ENCODE measurements around the gene OAF. TPM values are rescaled to one million over a fixed set of nuclear protein-coding genes. Genes with fewer than 3 reads are reported as not detected.

The OAF gene
- total and polyA plus RNA-seq, 2 of the 8 experiments (the other 6 are each of a cell fraction or from before 2014, with no cell fraction given): 1.3 to 1.5 TPM

DNA sequence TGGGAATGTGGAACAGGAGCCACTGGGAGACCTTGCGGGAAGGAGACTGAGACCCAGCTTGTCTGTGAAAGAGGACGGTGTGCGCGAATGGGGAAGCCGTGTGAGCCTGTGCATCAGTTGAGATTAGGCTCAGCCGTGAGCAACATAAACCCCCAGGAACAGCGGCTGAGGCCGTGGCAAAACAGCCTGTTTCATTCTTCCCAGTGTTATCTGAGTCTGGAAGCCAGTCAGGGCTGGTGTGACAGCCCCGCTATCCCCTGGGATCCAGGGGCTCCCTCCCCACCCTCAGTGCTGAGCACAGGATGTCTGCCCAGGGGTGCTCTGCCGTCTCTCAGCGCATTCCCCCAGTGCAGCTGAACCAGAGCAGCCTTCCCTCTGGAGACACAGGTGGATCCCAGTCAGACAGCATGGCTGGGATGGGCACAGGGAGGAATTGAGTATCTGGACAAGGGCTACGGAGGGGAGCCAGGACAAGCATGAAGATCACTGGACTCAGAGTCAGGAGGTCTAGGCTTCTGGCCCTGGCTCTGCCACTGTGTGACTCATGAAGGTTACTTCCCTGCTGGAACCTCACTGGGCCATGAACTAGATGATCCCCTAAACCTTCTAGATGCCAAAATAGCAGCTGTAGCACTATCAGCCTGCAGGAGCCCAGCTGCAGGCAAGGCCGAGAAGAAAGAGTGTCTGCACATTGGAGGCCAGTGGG, 8.6 kb downstream of the OAF start:
- no peak for FAIRE-seq
- DNase-seq (ENCODE audit: low read depth in 1 of 2, low spot score in 2 of 2): no peak
- Histone ChIP-seq H3K79me1 (ENCODE audit: low read depth, low read length) (no peaks in the 10 kb centered on the region), H3K4me2 (ENCODE audit: insufficient read depth in 1 of 2, low read depth in 2 of 2, low read length in 2 of 2) (no peak overlapping the region), H3K79me2 (ENCODE audit: control insufficient read depth in 1 of 2, insufficient read depth in 2 of 2, low read length in 2 of 2) (no peaks in the 10 kb centered on the region), H2BK15ac (ENCODE audit: low read length) (no peak overlapping the region), H3K4me1 (replicated peaks in 1 of 4; ENCODE audit: control insufficient read depth in 3 of 4, insufficient read depth in 4 of 4, low read length in 3 of 4) (peaks cover 0 to 15% (median 7%) of the 10 kb centered on the region in 4 experiments; a peak in 5 of 7 replicates), H4K8ac (ENCODE audit: extremely low read depth, insufficient read depth, low read length) (0 out of 2 replicates have a peak overlapping the region, but pooled peaks have one; percentile 51), H4K20me1 (replicated peaks in 1 of 2; ENCODE audit: control insufficient read depth in 1 of 2, insufficient read depth in 2 of 2, low read length in 2 of 2) (peaks cover 0 to 2% of the 10 kb centered on the region in 2 experiments), H3K23me2 (ENCODE audit: low read depth, low read length) (no peaks in the 10 kb centered on the region), H2AK5ac (ENCODE audit: low read depth, low read length) (no peak overlapping the region), H3K14ac (ENCODE audit: insufficient read length) (no peak overlapping the region), H2BK20ac (ENCODE audit: low read length) (no peak overlapping the region), H3K9ac (replicated peaks in 1 of 4; ENCODE audit: extremely low read depth in 1 of 4, low read depth in 3 of 4, low read length in 3 of 4) (no peak overlapping the region), H3K36me3 (ENCODE audit: control insufficient read depth in 2 of 4, insufficient read depth in 4 of 4, low read length in 3 of 4) (no peaks in the 10 kb centered on the region), H3K4ac (replicated peaks; ENCODE audit: insufficient read length, low read depth, low read length) (no peak overlapping the region), H3K27ac (ENCODE audit: low read depth, low read length) (no peak overlapping the region), H3K56ac (replicated peaks; ENCODE audit: insufficient read length, low read depth, low read length) (no peak overlapping the region), H2AFZ (ENCODE audit: low read length) (no peak overlapping the region), H3K23ac (ENCODE audit: insufficient read length) (no peak overlapping the region), H3K9me3 (ENCODE audit: insufficient read depth in 2 of 2, low read depth in 1 of 2, low read length in 1 of 2) (no peaks in the 10 kb centered on the region), H3K27me3 (replicated peaks in 1 of 4; ENCODE audit: control insufficient read depth in 3 of 4, extremely low read depth in 1 of 4, insufficient read depth in 3 of 4, low read length in 3 of 4) (peaks cover 16 to 53% (median 33%) of the 10 kb centered on the region in 4 experiments), H4K5ac (ENCODE audit: insufficient read length, low read depth, low read length) (no peak overlapping the region), H4K91ac (replicated peaks; ENCODE audit: insufficient read length, low read length) (no peak overlapping the region), H2BK12ac (ENCODE audit: low read depth, low read length) (no peak overlapping the region), H3K18ac (ENCODE audit: extremely low read depth, low read length) (no peak overlapping the region), H2BK5ac (ENCODE audit: low read depth, low read length) (no peak overlapping the region), H3K4me3 (ENCODE audit: extremely low read depth in 1 of 4, insufficient read depth in 2 of 4, low read depth in 3 of 4, low read length in 4 of 4) (no peak overlapping the region), H2BK120ac (replicated peaks; ENCODE audit: low read depth, low read length) (no peak overlapping the region)
- TF ChIP-seq HDAC2 (IDR thresholded peaks at IDR 0.05; ENCODE audit: borderline replicate concordance in 1 of 2, low read depth in 2 of 2, low read length in 2 of 2): no peak
- TF ChIP-seq RXRA (IDR thresholded peaks at IDR 0.05; ENCODE audit: insufficient read depth, low read depth, low read length): no peak
- no peak for TF ChIP-seq SP2 (IDR thresholded peaks at IDR 0.05; ENCODE audit: low read length)
- no peak for TF ChIP-seq KDM5A (IDR thresholded peaks at IDR 0.05; ENCODE audit: low read length)
- TF ChIP-seq, protein P1, sequence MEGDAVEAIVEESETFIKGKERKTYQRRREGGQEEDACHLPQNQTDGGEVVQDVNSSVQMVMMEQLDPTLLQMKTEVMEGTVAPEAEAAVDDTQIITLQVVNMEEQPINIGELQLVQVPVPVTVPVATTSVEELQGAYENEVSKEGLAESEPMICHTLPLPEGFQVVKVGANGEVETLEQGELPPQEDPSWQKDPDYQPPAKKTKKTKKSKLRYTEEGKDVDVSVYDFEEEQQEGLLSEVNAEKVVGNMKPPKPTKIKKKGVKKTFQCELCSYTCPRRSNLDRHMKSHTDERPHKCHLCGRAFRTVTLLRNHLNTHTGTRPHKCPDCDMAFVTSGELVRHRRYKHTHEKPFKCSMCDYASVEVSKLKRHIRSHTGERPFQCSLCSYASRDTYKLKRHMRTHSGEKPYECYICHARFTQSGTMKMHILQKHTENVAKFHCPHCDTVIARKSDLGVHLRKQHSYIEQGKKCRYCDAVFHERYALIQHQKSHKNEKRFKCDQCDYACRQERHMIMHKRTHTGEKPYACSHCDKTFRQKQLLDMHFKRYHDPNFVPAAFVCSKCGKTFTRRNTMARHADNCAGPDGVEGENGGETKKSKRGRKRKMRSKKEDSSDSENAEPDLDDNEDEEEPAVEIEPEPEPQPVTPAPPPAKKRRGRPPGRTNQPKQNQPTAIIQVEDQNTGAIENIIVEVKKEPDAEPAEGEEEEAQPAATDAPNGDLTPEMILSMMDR (IDR thresholded peaks at IDR 0.05; ENCODE audit: control extremely low read depth in 1 of 3, insufficient read depth in 1 of 3, low read depth in 1 of 3, low read length in 3 of 3): no peak
- no peak for TF ChIP-seq ASH2L (IDR thresholded peaks at IDR 0.05; ENCODE audit: low read length)
- TF ChIP-seq BCL11A (IDR thresholded peaks at IDR 0.05; ENCODE audit: low read depth in 2 of 2, low read length in 2 of 2): no peak
- TF ChIP-seq RNF2 (IDR thresholded peaks at IDR 0.05; ENCODE audit: borderline replicate concordance, low read depth, low read length, missing control alignments, poor library complexity, severe bottlenecking): no peak
- no peak for TF ChIP-seq EZH2 (IDR thresholded peaks at IDR 0.05; ENCODE audit: low read depth, low read length, severe bottlenecking)
- ChIA-PET POLR2A (ENCODE audit: partially characterized antibody) (interaction anchor here (1.5 kb wide), 1 partner anchor 25 kb away, joined by 3 read pairs; no protein-coding TSS in a partner anchor), CTCF (ENCODE audit: partially characterized antibody) (interaction anchor here (0.8 to 26.2 kb wide), 6 partner anchors 11 to 84 kb away, joined by 3 to 394 read pairs (median 4); no protein-coding TSS in a partner anchor)
- 91% methylated on average over 6 of the region's 13 CpGs; no CpG with 5 or more reads in 1 of the 2 experiments for WGBS, 2 experiments (ENCODE audit: extremely low coverage in 1 of 2, insufficient coverage in 1 of 2, insufficient read length in 1 of 2, insufficient replicate concordance in 2 of 2, low coverage in 1 of 2, low lambda C conversion rate in 2 of 2, missing lambda C conversion rate in 1 of 2)

Measured in H1 (cell line).